ENCODE results near the gene TPRX2. TPM values are rescaled to one million over a fixed set of nuclear protein-coding genes. Genes with fewer than 3 reads are reported as not detected.
"Not testable (repeated sequence)": the region's sequence is repeated elsewhere in the genome, so short reads cannot be mapped to it uniquely, and the experiment has no call there.

The TPRX2 gene, protein sequence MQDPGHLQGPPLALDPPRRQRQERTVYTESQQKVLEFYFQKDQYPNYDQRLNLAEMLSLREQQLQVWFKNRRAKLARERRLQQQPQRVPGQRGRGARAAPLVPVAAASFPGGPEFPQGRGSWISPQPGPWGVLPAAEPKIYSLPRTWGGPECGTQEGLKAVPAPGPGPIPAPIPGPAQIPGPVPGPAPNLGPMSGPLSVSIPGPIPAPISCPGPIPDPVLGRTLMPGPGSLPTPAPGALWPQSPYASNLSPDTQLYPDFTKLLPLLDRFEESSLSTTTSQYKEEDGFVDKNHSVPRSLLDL
- total RNA-seq (ENCODE audit: low replicate concordance), result not detected in 2 replicates

DNA sequence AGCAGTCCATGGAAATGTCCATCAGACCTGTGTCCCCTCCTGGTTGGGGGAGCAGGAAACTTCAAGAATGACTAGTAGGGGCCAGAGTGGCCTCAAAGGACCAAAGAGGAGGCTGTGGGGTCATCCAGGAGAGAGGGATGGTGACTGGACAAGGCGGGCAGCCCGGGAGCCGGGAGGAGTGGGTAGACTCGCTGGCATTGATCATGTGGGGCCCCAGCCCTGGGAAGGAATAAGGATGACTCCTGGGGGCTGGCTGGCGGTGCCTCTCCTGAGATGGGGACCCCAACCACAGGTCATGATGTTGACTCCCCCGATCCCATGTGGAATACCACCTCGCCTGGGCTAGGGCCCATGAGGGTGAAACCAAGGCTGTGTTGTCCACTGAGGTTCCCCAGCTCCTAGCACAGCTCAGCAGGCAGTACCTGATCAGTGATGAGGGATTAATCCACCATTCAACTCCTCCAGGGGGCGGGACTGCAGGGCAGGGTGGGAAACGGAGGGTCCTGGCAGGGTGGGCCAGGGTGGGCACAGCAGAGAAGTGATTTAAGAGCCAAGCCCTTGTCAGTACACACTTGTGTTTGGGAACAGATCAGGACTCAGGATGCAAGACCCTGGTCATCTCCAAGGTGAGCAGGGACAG, at the start of gene TPRX2:
Gene TPRX2 (plus strand): TSS at position 590 of the 640 bp plus-strand sequence. CDS start 12 bp downstream, at position 602.
- DNase-seq (ENCODE audit: low read depth); H3K4me3 ChIP-seq (ENCODE audit: low read depth, low read length): not testable (repeated sequence)

DNA sequence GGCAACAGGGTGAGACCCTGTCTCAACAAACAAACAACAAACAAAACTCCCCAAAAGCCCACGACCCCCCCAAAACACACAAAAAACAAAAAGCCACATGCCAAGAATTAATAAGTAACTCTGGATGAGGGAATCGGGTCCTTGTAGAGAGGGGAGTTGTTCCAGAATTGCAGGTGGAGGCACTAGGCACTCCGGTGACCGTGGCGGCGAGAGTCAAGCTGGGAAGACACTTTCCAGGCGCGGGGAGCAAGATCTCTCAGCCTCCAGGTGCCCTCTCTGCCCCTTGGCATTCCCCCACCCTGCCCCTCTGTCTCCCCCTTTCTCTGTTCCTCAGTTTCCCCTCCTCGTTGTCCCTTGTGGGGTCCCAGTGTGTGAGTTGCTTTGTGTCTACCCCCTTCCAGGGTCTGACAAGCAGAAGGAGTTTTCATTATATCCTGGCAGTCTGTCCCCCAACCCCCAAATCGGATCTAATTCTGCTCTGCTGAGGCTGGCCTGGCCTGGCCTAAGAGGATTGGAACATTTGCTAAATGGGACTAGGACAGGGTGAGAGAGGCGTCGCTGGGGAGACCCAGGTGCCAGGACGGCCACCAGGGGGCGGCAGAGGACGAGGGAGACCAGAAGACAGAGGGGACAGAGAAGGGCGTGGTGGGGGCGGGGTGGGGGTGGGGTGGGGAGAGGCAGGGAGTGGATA, 45.6 kb upstream of the TPRX2 start:
- H3K4me3 ChIP-seq (ENCODE audit: low read depth, low read length), result no peak overlapping the region
- TF ChIP-seq, protein P1, sequence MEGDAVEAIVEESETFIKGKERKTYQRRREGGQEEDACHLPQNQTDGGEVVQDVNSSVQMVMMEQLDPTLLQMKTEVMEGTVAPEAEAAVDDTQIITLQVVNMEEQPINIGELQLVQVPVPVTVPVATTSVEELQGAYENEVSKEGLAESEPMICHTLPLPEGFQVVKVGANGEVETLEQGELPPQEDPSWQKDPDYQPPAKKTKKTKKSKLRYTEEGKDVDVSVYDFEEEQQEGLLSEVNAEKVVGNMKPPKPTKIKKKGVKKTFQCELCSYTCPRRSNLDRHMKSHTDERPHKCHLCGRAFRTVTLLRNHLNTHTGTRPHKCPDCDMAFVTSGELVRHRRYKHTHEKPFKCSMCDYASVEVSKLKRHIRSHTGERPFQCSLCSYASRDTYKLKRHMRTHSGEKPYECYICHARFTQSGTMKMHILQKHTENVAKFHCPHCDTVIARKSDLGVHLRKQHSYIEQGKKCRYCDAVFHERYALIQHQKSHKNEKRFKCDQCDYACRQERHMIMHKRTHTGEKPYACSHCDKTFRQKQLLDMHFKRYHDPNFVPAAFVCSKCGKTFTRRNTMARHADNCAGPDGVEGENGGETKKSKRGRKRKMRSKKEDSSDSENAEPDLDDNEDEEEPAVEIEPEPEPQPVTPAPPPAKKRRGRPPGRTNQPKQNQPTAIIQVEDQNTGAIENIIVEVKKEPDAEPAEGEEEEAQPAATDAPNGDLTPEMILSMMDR (IDR thresholded peaks at IDR 0.05; ENCODE audit: insufficient read depth, low read length), result peak; percentile 71
- DNase-seq (ENCODE audit: low read depth), result peak; percentile 39

DNA sequence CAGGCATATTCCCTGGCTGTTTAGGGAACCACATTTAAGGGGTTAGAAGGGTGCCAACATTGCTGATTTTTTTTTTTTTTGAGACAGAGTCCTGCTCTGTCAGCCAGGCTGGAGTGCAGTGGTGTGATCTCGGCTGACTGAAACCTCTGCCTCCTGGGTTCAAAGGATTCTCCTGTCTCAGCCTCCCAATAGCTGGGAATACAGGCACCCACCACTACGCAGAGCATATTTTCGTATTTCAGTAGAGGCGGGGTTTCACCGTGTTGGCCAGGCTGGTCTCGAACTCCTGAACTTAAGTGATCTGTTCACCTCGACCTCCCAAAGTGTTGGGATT, 45.1 kb upstream of the TPRX2 start:
- DNase-seq (ENCODE audit: low read depth), result no peak
- TF ChIP-seq, protein P1 (IDR thresholded peaks at IDR 0.05; ENCODE audit: insufficient read depth, low read length), result no peak
- H3K4me3 ChIP-seq (ENCODE audit: low read depth, low read length), result no peak overlapping the region

DNA sequence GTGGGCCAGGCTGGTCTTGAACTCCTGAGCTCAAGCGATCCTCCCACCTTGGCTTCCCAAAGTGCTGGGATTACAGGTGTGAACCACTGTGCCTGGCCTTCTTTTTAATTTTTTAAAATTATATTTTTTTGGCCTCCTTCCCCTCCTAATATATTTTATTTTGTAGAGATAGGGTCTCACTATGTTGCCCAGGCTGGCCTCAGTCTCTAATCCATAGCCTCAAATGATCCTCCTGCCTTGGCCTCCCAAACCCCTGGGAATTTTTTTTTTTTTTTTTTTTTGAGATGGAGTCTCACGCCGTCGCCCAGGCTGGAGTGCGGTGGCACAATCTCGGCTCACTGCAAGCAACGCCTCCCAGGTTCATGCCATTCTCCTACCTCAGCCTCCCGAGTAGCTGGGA, 42.8 kb upstream of the TPRX2 start:
- H3K4me3 ChIP-seq (ENCODE audit: low read depth, low read length); DNase-seq (ENCODE audit: low read depth): not testable (repeated sequence)

DNA sequence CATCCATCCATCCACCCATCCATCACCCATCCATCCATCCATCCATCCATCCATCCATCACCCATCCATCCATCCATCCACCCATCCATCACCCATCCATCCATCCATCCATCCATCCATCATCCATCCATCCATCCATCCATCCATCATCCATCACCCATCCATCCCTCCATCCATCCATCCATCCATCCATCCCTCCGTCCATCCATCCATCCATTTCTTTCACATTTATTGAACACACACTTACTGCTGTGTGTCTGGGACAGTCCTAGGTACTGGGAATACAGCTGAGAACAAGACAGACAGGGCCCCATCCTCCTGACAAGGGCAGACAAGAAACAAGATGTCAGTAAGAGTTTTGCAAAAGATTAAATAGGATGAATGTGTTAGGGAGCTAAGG, 40.8 kb upstream of the TPRX2 start:
- H3K4me3 ChIP-seq (ENCODE audit: low read depth, low read length); DNase-seq (ENCODE audit: low read depth): not testable (repeated sequence)

DNA sequence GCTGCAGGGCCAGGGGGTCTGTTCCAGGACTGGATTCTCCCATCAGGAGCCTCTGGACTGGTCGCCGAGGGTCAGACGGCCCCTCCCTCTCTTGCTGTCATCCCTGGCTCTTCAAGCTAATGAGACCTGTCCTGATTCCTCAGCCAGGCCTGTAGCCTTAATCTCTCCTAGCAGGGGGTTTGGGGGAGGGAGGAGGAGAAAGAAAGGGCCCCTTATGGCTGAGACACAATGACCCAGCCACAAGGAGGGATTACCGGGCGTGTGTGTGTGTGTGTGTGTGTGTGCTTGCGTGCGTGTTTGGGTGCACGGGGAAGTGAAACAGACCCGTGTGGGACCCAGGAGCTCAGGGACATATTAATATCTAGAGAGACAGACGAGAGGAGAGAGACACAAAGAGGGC, 39.2 kb upstream of the TPRX2 start:
- TF ChIP-seq, protein P1 (IDR thresholded peaks at IDR 0.05; ENCODE audit: insufficient read depth, low read length), result no peak
- no peak overlapping the region for H3K4me3 ChIP-seq (ENCODE audit: low read depth, low read length)
- no peak for DNase-seq (ENCODE audit: low read depth)

DNA sequence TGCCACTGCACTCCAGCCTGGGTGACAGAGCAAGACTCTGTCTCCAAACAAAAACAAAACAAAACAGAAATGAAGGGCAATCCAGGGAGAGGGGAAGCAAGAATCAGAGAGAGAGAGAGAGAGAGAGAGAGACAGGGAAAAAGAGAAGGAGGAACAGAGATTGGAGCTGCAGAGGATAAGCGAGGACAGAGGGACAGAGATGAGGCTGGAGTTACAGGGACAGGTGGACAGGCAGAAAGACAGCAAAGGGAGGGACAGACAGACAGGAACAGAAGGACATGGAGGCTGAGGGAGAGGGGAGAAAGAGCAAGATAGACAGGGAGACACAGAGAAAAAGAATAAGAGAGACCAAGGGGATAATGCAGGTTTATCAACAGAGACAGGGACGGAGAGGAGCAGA, 38.6 kb upstream of the TPRX2 start:
- H3K4me3 ChIP-seq (ENCODE audit: low read depth, low read length), result no peak overlapping the region
- no peak for DNase-seq (ENCODE audit: low read depth)
- TF ChIP-seq, protein P1 (IDR thresholded peaks at IDR 0.05; ENCODE audit: insufficient read depth, low read length), result no peak

DNA sequence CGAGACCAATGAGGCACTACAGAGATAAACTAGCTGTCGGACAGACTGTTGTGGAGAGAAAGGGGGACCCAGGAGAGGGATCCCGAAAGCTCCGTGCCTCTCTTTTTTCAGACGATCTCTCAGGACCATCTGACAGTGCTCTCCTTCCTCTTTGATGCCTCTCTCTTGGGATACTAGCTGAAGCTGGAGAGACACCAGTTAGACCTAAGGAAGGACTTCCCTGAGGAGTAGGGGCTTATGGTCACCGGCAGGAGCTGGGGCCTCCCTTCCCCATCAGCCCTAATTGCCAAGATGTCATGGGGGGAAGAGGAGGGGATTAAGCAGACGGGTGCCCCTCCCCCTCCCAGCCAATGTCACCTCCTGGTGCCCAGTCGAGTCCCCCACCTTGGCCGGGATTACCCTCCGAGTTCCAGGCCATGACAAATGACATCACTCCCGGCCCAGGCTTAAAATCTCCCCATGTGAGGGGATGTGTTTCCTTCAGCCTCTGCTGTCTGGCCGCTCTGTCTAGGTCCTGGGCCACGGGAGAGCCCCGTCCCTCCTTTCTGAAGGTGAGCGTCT, 37.5 kb upstream of the TPRX2 start, which contains the start of gene CRX:
Gene CRX (plus strand): TSS at position 478 of the 561 bp plus-strand sequence. CDS start 12,507 bp downstream, outside the sequence.
- no peak within 1 kb of the TSS for H3K4me3 ChIP-seq (ENCODE audit: low read depth, low read length)
- DNase-seq (ENCODE audit: low read depth), result no peak
- TF ChIP-seq, protein P1 (IDR thresholded peaks at IDR 0.05; ENCODE audit: insufficient read depth, low read length), result no peak

Measured in fibroblast of the aortic adventitia (primary cell).